GM21737 (cell line): ENCODE data around the gene SLC25A47.
A peak's percentile ranks its signal among the peaks of the same experiment; 100 is the strongest.
"Not testable (repeated sequence)": the region's sequence is repeated elsewhere in the genome, so short reads cannot be mapped to it uniquely, and the experiment has no call there.

Experiments used
- ATAC-seq: cut with Tn5 transposase; IDR thresholded peaks from one replicate; pipeline ENCODE4 v1.9.1; 2021; ENCODE audit warnings: mild to moderate bottlenecking, moderate library complexity; ENCODE audit not compliant: unreplicated experiment

The SLC25A47 gene

DNA sequence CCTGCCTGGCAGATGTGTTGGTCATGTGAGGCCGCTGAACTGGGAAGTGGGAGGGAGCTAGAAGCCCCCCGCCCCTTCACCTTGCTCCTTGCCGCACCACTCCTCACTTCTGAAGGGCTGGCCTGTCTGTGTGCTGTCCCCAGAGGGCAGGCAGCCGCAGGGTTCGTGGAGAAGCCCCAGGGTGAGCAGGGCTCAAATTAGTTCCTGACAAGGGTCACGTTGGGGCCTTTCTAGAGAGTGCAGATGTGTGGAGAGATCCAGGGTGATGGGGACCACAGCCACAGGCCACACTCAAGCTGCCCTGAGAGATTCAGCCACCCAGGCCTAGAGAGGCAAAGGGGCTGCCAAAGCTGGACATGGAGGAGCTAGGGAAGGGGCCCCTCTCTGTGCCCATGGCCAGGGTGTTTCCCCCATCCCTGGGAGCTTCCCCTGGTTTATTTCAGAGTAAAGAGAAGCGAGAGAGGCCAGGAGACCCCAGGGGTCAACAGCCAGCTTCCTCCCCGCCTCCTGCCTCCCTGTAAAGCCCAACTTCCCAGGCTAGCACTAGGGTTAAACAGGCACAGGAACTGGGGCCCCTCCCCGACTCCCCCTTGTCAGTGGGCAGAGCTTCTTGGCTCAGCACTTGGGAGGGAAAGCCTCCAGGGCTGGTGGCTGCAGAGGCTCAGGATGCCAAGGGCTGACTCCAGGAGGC lies 33.1 kb upstream of the SLC25A47 start:
- ATAC-seq: no peak

DNA sequence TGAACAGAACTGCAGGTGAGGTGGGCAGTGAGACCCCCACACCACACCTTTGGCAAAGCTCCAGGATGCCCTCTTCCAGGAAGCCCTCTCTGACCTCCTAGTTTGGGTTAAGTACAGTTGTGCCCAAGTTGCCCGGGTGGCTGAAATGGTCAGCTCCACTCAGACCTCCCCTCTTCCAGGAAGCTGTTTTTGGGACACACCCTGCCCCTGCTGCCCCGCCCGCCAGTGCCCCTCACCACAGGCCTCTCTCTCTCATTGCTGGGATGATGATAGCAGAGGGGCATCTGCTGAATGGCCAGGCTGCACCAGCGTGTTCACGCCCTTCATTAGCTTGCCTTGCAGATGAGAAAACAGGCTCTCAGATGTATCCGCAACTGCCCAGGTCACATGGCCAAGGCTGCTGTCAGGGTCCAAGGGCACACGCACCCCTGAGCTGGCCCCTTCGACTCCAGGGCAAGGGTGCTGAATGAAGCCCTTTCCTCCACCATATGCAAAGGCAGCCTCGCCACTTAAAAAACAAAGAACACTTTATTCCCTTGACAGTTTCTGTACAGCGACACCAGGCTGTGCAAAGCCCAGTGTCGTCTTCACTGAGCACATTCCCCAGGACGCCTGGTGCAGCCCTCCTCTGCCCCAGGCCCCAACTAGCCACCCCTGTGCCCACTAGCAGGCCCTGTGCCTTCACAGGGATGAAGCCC lies 32.4 kb upstream of the SLC25A47 start:
- no peak for ATAC-seq

DNA sequence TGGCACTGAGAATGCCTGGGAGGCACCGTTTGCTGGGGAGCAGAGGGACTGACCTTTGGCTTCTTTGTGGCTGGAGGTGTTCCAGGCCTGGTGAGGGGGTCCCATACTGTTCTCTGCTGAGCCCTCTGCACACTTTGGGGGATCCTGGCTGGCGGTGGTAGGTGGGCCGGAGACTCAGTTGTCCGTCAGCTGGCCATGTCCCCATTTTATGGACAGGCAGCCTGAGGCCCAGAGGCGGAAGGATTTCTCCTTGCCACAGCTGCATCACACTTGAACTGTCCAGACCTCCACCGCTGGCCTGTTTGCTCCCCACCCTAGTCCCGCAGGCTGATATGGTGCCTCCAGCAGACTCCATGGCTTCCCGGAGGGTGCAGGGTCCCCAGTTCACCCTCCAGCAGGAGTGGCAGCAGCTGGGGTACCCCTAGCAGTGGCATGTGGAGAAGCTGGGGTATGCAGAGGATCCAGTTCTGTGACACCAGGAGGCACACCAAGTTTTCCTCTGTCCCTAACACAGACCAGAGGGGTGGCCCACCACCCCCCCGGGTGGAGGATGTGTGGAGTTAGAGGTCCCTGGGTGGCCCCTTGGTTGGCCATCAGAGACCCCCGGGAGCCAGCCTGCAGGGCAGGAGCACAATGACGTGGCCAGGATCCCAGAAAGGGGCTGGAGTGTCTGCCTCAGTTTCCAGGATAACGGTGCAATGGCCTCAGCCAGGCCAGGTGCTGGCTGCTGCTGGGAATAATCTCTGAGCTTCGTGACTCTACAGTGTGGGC lies 31.6 kb upstream of the SLC25A47 start:
- ATAC-seq: no peak

DNA sequence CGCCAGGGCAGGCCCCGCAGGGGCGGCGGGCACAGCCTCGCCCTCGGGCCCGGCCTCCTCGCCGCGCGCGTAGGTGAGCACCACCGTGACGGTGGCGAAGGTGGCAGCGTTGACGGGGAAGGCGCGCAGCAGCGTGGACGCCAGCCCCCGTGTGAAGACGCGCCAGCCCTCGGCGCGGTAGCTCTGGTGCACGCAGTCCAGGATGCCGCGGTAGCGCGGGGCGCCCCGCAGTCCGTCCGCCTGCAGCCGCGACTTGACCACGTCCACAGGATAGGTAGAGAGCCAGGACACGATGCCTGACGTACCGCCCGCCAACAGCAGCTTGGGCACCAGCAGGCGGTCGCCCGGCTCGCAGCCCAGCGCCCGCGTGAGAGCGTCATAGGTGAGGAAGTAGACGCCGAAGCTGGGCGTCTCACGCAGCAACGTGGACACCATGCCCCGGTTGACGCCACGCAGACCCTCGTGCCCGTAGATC lies 30.8 kb upstream of the SLC25A47 start:
- no peak for ATAC-seq

DNA sequence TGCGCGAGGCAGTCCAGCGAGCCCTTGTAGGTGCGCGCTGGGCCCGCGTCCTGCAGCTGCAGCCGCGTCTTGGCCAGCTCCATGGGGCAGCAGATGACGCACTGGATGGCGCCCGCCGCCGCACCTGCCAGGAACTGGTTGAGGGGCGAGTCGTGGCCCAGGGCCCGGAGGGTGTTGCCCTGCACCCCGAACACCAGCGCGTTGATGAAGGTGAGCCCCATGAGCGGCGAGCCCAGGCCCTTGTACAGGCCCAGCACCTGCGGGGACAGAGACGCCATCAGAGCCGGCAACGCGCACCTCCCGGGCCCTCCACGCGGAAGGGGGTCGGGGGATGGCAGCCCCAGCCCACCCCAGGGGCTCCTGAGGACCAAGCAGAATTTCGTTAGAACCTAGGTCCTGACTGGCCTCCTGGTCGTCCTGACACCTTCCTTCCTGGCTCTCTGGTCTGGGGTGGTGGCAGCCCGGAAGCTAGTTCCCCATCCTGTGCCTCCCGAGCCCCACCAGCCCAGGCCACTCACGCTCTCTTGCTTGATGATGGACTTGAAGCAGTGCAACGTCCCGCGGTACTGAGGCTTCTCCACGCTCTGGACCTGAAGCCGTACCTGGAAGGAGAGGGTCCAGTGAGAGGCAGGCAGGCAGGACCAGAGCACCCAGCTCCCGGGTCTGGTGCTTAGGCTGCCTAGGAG lies 30.2 kb upstream of the SLC25A47 start:
- no peak for ATAC-seq

DNA sequence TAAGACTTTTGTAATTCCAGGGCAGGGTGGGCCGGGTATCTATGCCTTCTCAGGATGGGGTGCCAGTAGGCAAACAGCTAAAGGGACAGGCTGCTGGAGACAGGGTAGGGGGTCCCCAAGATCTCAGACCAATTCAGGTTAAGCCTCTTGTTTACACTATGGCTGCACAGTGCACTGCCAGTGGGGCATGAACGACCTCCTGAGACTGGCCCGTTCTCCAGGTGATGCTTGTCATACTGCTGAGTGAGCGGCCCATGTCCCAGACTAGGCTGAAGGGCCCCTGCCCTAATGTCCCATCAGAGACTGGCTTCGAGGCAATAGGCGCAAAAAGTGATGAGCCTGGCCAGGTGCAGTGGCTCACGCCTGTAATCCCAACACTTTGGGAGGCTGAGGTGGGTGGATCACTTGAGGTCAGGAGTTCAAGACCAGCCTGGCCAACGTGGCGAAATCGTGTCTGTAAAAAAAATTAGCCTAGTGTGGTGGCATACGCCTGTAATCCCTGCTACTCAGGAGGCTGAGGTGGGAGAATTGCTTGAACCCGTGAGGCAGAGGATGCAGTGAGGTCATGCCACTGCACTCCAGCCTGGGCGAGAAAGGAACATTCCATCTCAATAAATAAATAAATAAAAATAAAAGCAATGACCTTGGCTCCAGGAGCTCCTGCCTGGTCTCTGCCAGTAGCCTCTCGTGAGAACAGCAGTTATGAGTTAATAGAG lies 29.5 kb upstream of the SLC25A47 start:
- ATAC-seq: no peak

DNA sequence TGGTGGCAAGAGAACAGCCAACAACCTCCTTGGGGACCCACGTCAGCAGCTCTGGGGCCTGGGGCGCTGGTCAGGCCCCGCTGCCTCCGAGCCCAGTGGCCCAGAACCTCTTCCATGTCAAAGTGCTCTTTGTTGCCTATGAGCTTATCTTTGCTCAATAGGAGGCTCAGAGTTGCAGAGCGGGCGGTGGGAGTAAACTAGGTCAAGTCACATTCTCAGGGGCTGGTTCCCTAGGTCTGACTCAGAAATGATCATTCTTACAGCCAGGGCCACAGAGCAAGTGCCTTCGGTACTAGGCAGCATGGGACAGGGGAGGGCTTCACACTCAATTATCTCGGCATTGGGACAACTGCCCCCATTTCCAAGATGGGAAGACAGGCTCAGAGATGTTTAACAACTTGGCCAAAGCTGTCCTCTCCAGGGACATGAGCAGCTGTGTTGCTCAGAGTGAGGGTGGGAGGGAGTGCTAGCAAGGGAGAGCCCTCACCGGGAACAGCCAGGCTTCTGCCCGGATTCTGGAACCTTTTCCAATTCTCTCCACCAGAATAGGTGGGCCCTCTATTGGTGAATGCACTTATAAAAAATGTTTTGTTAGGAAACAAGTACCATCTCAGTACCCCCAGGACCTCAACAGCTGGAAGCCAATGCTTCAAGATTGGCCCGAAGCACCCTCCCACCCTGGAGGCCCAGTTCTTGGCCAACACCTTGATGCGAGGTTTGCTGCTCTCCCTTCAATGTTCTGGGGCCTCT lies 28.8 kb upstream of the SLC25A47 start:
- ATAC-seq: no peak

DNA sequence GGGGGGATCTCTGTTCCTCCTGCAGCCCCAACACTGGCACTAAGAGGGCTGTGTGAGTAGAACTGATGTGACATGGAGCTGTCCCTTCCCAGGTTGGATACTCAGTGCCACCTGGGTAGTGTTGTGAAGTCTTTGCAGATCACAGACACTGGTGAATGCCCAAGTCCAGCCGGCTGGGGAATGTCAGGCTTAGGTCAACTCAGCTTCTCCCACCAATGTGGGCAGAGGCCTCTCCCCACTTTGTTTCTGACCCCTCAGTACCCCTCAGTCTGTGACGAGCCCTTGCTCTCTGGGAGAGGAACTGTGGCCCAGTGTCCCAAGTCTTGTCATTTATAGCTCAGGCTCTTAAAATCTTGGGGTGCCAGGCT lies 28.2 kb upstream of the SLC25A47 start:
- no peak for ATAC-seq

DNA sequence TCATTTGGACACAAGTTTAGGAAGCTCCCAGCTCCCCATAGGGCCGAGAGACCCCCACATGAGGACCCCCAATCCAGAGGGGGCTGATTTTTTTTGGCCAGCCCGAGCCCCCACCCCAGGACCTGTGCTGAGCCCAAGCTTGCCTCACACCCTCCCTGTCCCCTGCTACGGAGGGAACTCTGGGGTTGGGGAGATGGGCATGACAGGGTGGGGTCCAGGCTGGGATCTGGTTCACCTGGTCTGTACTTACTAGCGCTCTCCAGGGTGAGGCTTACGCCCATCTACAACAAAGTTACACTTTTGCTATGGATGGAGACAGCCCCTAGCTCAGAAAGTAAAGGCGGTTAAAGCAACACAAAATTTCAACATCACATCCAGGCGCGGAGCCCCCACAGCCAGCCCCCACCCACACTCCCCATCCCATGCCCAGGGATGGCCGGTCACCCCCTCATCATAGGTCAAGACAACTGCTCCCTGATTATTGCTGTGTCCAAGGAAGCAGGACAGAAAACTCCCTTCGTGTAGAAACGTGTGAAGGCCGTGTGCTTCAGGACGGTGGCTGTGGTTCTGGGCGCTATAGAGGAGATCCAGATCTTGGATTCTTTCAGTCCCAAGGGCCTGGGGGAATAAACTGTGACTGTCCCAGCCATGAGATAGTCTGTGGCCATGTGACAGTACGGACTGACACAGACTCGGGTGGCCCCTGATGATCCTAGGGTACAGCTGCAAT lies 27.6 kb upstream of the SLC25A47 start:
- ATAC-seq: no peak

DNA sequence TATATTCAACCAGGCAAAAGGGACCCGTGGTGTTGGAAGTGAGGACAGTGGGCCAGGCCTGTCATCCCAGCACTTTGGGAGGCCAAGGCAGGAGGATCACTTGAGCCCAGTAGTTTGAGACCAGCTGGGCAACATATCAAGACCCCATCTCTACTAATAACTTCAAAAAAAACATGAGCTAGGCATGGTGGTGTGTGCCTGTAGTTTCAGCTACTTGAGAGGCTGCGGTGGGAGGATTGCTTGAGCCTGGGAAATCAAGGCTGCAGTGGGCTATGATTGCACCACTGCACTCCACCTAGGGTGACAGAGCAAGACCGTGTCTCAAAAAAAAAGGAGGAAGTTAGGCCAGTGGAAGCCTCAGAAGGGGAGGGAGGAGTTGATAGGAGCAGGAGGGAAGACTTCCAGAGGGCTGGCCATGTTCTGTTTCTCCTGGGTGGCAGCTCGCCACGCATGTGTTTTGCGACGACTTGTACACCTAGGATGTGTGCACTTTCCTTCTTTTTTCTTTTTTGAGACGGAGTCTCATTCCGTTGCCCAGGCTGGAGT lies 27.0 kb upstream of the SLC25A47 start:
- no peak for ATAC-seq

DNA sequence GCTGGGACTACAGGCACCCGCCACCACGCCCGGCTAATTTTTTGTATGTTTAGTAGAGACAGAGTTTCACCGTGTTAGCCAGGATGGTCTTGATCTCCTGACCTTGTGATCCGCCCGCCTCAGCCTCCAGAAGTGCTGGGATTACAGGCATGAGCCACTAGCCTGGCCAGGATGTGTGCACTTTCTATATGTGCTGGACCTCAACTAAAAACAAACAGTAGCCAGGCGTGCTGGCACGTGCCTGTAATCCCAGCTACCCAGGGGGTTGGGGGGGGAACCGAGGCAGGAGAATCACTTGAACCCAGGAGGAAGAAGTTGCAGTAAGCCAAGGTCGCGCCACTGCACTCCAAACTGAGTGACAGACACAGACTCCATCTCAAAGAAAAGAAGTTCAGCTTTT lies 26.4 kb upstream of the SLC25A47 start:
- not testable (repeated sequence) for ATAC-seq

DNA sequence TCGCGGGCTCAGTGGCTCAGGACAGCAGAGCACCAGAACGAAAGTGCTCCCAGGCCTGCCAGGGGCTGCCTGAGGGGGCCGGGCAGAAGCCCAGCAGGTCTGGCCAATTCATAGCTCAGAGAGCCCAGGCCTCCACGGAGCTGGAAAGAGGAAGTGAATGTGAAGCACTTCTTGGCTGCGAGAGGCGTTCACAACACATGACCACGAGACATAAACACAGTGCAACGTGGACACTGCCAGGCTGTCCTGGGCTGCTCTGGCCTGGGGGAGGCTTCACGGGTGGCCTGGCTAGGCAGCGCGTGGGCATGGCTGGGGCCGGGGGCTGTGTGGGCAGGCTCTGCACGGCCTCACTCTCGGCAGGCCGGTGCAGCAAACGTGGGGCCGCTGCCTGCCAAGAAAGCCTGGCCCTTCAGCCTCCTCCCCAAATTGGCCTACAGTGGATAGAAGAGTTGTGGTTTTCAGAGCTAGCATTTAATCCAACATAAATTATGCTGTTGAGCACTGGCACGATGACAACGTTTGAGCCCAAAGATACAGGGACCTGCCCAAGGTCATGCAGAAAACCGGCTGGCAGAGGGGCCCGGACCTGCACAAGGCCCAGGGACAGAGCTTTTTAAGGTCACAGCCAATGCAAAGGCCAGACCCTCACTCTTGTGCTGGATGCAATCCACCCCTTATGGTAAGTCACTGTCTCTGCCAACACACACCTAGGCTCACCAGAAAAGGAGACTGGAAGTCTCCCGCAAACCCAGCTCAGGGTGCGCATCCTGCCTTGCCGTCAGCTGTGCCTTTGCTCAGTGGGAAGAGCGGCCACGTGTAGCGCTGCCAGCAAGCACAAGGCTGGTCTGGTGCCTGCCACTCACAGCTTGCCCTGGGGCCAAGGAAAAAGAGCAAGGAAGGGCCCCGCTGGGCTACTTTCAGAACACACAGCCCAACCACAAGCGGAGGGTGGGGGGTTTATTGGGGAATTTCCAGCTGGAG lies 25.5 kb upstream of the SLC25A47 start:
- ATAC-seq: peak; percentile 66

DNA sequence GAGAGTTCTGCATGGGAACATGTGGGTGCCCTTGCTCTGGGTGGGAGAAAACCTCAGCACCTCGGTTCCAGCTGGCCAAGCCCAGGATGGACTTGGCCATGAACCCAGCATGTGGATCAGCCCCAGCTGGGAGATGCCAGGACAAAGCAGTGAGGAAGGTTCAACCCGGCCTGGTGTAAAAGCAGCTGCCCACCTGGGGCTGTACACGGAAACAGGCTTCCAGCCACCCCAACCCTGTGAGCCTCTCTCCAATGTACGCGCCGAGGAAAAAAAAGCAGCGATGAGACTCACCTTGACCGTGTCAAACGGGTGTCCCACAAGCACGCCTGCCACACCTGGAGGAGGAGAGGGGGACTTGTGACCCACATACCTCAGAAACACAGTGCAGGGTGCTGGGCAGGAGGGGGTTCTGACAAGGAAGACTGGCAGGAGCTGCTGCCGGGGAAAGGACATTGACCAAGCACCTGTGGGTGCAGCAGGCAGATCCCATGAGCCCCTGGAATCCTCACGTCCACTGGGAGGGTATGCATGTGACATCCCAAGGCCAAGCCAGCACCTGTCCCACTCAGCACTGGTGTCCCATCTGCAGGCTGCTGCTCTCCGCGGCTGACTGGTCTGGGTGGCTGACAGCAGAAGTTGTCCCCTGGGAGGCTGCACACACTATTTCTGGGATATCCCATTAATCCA lies 24.4 kb upstream of the SLC25A47 start:
- ATAC-seq: no peak

DNA sequence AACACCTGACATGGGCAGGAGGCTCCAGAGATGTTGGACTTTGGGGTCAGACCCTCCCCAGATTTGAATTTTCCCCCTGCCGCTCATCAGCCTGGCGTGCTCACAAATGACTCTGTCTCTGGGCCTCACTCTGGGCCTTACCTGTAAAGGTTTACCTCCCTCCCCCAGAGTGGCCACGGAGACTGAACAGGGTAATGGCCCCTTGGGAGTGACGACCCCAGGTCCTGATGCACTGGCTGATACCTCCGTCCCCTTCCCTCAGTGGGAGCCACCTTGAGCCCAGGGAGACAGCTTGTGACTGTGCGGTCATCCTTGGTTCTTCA lies 23.9 kb upstream of the SLC25A47 start:
- no peak for ATAC-seq

DNA sequence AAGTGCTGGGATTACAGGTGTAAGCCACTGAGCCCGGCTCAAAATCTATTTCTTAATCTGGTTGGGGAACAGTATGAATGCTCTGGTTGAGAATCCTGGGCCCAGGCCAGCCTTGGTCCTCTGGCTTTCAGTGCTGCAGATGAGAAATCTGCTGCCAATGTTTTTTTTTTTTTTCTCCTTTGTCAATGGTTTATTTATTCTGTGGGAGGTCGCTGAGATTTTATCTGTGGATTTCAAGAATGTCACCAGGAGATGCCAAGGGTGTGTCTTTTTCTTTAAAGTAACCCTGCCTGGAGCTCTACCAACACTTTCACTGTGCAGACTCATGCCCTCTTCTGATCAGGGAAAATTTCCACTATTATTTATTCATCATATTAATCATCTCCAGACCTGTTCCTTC lies 20.5 kb upstream of the SLC25A47 start:
- no peak for ATAC-seq

DNA sequence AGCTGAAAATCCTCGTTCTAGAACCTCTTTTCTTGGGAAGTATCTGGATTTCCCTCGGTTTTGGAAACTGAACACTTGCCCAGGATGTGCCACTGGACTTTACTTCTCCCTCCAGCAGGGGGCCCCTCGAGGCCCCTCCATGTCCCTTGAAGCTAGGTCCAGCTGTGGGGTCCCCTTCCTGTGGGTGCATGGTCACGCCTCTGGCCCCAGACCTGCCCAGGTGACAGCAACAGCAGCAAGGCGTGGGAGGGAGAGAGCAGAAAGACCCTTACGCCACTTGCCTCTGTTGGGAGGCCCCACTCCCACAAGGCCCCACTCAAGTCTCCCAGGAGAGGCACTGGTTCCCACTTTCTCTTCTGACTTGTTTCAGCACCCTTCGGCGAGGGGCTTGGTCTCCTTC lies 20.0 kb upstream of the SLC25A47 start:
- ATAC-seq: no peak

DNA sequence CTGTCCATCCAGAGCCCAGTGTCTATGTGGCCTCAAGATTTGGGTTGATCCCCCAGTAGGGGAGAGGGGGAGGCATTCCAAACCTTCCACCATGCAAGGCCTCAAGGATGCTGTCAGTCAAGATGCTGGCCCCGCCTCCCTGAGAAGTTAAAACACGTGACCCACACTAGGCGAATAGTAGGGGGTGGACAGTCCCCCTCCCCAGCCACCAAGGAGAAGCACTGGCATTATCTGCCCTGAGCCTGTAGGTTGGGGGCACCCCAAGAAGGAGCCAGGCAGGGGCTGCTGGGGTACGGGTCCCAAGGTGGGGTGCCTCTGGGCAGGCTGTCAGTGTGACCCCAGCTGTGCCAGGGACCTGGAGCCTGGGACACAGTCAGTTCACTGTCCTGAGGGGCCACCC lies 19.2 kb upstream of the SLC25A47 start:
- no peak for ATAC-seq
